ENCODE results near the gene HYCC2.

GRCh38 chr2:201116115-201116958 lies 44.9 kb upstream of the HYCC2 start, which contains the start of gene CFLAR:
- no peak for TF ChIP-seq ZBTB44 (tag by site-specific recombination; IDR thresholded peaks at IDR 0.05)
- TF ChIP-seq, protein P1, sequence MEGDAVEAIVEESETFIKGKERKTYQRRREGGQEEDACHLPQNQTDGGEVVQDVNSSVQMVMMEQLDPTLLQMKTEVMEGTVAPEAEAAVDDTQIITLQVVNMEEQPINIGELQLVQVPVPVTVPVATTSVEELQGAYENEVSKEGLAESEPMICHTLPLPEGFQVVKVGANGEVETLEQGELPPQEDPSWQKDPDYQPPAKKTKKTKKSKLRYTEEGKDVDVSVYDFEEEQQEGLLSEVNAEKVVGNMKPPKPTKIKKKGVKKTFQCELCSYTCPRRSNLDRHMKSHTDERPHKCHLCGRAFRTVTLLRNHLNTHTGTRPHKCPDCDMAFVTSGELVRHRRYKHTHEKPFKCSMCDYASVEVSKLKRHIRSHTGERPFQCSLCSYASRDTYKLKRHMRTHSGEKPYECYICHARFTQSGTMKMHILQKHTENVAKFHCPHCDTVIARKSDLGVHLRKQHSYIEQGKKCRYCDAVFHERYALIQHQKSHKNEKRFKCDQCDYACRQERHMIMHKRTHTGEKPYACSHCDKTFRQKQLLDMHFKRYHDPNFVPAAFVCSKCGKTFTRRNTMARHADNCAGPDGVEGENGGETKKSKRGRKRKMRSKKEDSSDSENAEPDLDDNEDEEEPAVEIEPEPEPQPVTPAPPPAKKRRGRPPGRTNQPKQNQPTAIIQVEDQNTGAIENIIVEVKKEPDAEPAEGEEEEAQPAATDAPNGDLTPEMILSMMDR (tag by site-specific recombination; IDR thresholded peaks at IDR 0.05): peak; percentile 41; the same call in 1 of the 2 replicates
